Common myeloid progenitor, CD34-positive (primary cell): Measurements from ENCODE around the gene SLC66A1.
A peak's percentile ranks its signal among the peaks of the same experiment; 100 is the strongest.
"Not testable (repeated sequence)": the region's sequence is repeated elsewhere in the genome, so short reads cannot be mapped to it uniquely, and the experiment has no call there.

ENCODE experiments used
- CTCF ChIA-PET: fragments of 350-600 bp; sonication (Branson Sonifier 250); formaldehyde crosslinking; loops from one replicate; lab custom pipeline; 2021; ENCODE audit warnings: antibody characterized with exemption; lab: Charles Lee
- POLR2A ChIA-PET: fragments of 350-600 bp; sonication (Branson Sonifier 250); formaldehyde crosslinking; loops from one replicate; lab custom pipeline; 2021; ENCODE audit warnings: antibody characterized with exemption; lab: Charles Lee
- DNase-seq, 3 donors: peaks; one replicate each; pipeline versions ENCODE4 v3.0.0 to v3.0.0-alpha.2; 2013
- H3K27ac ChIP-seq, 2 experiments: 1 replicate in 1 of 2; 2 replicates in 1 of 2; pipeline ENCODE4 v1.7.0; 2013; ENCODE audit warnings: inconsistent platforms in 2 of 2, low read length in 2 of 2, mild to moderate bottlenecking in 2 of 2, low read depth in 1 of 2, moderate library complexity in 1 of 2; ENCODE audit not compliant: severe bottlenecking in 2 of 2, insufficient read depth in 1 of 2, poor library complexity in 1 of 2
- H3K27me3 ChIP-seq, 5 experiments: replicated peaks in 2 of 5; 1 replicate in 3 of 5; 2 replicates in 2 of 5; pipeline versions ENCODE4 v1.6.1 to v1.7.0; 2013; ENCODE audit warnings: low read length in 4 of 5, mild to moderate bottlenecking in 2 of 5, moderate library complexity in 2 of 5, inconsistent platforms in 1 of 5; ENCODE audit not compliant: insufficient read depth in 5 of 5, control insufficient read depth in 4 of 5
- H3K36me3 ChIP-seq, 4 experiments: 1 replicate in 2 of 4; 2 replicates in 2 of 4; pipeline versions ENCODE4 v1.6.1 to v1.7.0; 2013; ENCODE audit warnings: low read length in 3 of 4, control low read depth in 1 of 4, mild to moderate bottlenecking in 1 of 4; ENCODE audit not compliant: control insufficient read depth in 4 of 4, insufficient read depth in 4 of 4
- H3K4me1 ChIP-seq, 4 experiments: 1 replicate in 3 of 4; 2 replicates in 1 of 4; pipeline versions ENCODE4 v1.6.1 to v1.7.1; 2013; ENCODE audit warnings: low read length in 3 of 4, mild to moderate bottlenecking in 3 of 4, control low read depth in 1 of 4, inconsistent platforms in 1 of 4, moderate library complexity in 1 of 4; ENCODE audit not compliant: control insufficient read depth in 4 of 4, insufficient read depth in 4 of 4; ENCODE audit errors: control extremely low read depth in 1 of 4
- H3K4me3 ChIP-seq, 7 experiments: 1 replicate in 4 of 7; 2 replicates in 3 of 7; pipeline versions ENCODE4 v1.5.1 to v1.7.0; 2013; ENCODE audit warnings: mild to moderate bottlenecking in 7 of 7, low read length in 6 of 7, moderate library complexity in 6 of 7, inconsistent platforms in 2 of 7, low read depth in 2 of 7, control low read depth in 1 of 7; ENCODE audit not compliant: insufficient read depth in 4 of 7, control insufficient read depth in 1 of 7; ENCODE audit errors: extremely low read depth in 1 of 7
- H3K9me3 ChIP-seq, 5 experiments: 1 replicate in 4 of 5; 2 replicates in 1 of 5; pipeline versions ENCODE4 v1.6.1 to v1.7.1; 2013; ENCODE audit warnings: low read length in 4 of 5, mild to moderate bottlenecking in 2 of 5, inconsistent platforms in 1 of 5, low read depth in 1 of 5, moderate library complexity in 1 of 5; ENCODE audit not compliant: control insufficient read depth in 4 of 5, insufficient read depth in 2 of 5; ENCODE audit errors: control extremely low read depth in 1 of 5
- WGBS: methylation state at CpG from one replicate; pipeline ENCODE4 v1.1.5; 2013; ENCODE audit not compliant: insufficient coverage; 5-methylcytosine and 5-hydroxymethylcytosine counted together

SLC66A1 gene

GRCh38 chr1:19273106-19273843, 38.9 kb upstream of the SLC66A1 start:
- 90% methylated on average over 15 of the region's 22 CpGs for WGBS
- no peak for DNase-seq
- CTCF ChIA-PET, result no interaction called here
- no peaks in the 10 kb centered on the region for H3K36me3 ChIP-seq
- peaks cover 0 to 15% (median 4%) of the 10 kb centered on the region in 5 experiments for H3K9me3 ChIP-seq
- peak overlapping the region in 2 of 7 experiments; percentile 28 to 36 for H3K4me3 ChIP-seq
- peaks cover 0 to 24% (median 10%) of the 10 kb centered on the region in 5 experiments for H3K27me3 ChIP-seq
- no peak overlapping the region for H3K27ac ChIP-seq
- H3K4me1 ChIP-seq, result peaks cover 0 to 7% (median 2%) of the 10 kb centered on the region in 4 experiments
- POLR2A ChIA-PET, result no interaction called here

DNA sequence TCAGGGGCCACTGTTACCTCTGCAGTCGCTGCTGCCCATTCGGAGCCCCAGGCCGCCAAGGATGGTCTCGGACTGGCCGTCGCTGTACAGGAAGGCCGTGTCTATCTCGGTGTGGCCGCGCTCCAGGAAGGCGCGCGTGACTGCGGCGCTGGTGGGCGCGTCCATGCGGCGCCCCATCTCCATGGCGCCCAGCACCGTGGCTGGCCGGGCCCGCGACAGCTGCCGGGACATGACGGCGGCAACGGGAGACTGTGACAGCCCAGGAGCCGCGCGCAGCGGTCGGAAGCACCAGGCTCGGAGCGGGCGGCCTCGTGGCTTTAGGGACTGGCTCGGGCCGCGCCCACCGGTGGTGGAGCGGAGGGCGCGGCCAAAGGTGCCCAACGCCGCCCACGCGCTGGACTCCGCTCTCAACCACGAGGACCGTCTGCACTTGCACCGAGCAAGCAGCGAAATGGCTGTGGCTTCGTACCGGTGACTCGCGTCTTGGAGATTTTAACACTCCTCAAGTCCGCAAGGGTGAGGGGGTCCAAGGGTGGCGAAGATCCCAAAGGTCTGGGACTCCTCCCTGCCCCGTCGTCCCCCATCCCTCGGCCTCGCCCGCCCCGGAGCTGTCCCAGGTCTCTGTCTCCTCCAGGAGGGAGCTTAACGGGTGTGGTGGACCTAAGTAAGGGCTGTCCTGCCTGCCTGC, 38.1 kb upstream of the SLC66A1 start:
- DNase-seq, result peak in 2 of 3 donors; percentile 17 to 42
- 9% methylated on average over 44 of the region's 66 CpGs for WGBS
- CTCF ChIA-PET, H3K36me3 ChIP-seq, H3K4me1 ChIP-seq, POLR2A ChIA-PET, H3K27ac ChIP-seq: not testable (repeated sequence)
- peaks cover 0 to 24% (median 10%) of the 10 kb centered on the region in 5 experiments for H3K27me3 ChIP-seq
- H3K9me3 ChIP-seq, result peaks cover 0 to 15% (median 4%) of the 10 kb centered on the region in 5 experiments
- peak overlapping the region in 4 of 7 experiments; percentile 1 to 66 (median 50) for H3K4me3 ChIP-seq

DNA sequence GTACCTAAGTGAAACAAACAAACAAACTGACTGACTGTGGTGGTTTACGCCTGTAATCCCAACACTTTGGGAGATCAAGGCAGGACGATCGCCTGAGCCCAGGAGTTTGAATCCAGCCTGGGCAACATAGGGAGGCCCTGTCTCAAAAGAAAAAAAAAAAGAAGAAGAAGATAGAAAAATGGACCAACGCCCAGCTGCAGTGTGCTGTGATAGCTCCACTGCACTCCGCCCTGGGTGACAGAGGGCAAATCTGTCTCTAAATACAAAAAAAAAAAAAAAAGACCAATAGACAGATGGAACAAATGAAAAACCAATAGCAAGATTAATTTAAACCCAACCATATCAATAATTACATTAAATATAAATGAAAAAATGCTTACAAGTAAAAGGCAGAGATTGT, 37.5 kb upstream of the SLC66A1 start:
- ChIA-PET CTCF (no interaction called here), POLR2A (no interaction called here)
- WGBS, result 100% methylated on average over 3 of the region's 5 CpGs

GRCh38 chr1:19283891-19284290, 28.2 kb upstream of the SLC66A1 start:
- H3K27me3 ChIP-seq, result peaks cover 0 to 9% (median 1%) of the 10 kb centered on the region in 5 experiments
- WGBS, result 98% methylated on average over 7 of the region's 9 CpGs
- H3K4me3 ChIP-seq, result no peak overlapping the region
- POLR2A ChIA-PET, result interaction anchor here (0.5 kb wide), 1 partner anchor 76 kb away, joined by 4 read pairs; no protein-coding TSS in a partner anchor
- H3K4me1 ChIP-seq, result peaks cover 0 to 4% (median 3%) of the 10 kb centered on the region in 4 experiments
- H3K36me3 ChIP-seq, result no peaks in the 10 kb centered on the region
- no peak for DNase-seq
- no peak overlapping the region for H3K27ac ChIP-seq
- CTCF ChIA-PET, result interaction anchor here (0.7 kb wide), 1 partner anchor 15 kb away, joined by 3 read pairs; no protein-coding TSS in a partner anchor
- no peaks in the 10 kb centered on the region for H3K9me3 ChIP-seq

More for the DNA sequence above, 37.5 kb upstream of the SLC66A1 start:
- peak overlapping the region in 3 of 7 experiments; percentile 36 to 66 (median 64) for H3K4me3 ChIP-seq
- H3K9me3 ChIP-seq, result peaks cover 0 to 15% (median 4%) of the 10 kb centered on the region in 5 experiments
- no peak for DNase-seq
- H3K36me3 ChIP-seq, result no peaks in the 10 kb centered on the region
- H3K27me3 ChIP-seq, result peaks cover 0 to 24% (median 10%) of the 10 kb centered on the region in 5 experiments
- H3K27ac ChIP-seq, result no peak overlapping the region
- H3K4me1 ChIP-seq, result peaks cover 0 to 7% (median 2%) of the 10 kb centered on the region in 4 experiments

GRCh38 chr1:19284881-19285280, 27.2 kb upstream of the SLC66A1 start:
- no peak for DNase-seq
- H3K27me3 ChIP-seq, result peaks cover 0 to 18% (median 6%) of the 10 kb centered on the region in 5 experiments
- no peak overlapping the region for H3K27ac ChIP-seq
- 96% methylated on average over 5 of the region's 8 CpGs for WGBS
- no peaks in the 10 kb centered on the region for H3K9me3 ChIP-seq
- peaks cover 0 to 8% (median 6%) of the 10 kb centered on the region in 4 experiments for H3K4me1 ChIP-seq
- ChIA-PET POLR2A (no interaction called here), CTCF (no interaction called here)
- no peaks in the 10 kb centered on the region for H3K36me3 ChIP-seq
- no peak overlapping the region for H3K4me3 ChIP-seq

GRCh38 chr1:19285366-19285765, 26.8 kb upstream of the SLC66A1 start:
- POLR2A ChIA-PET, CTCF ChIA-PET: not testable (repeated sequence)
- no CpG with 5 or more reads among the region's 3 CpGs for WGBS

GRCh38 chr1:19285807-19286206, 26.3 kb upstream of the SLC66A1 start:
- H3K4me1 ChIP-seq, H3K27ac ChIP-seq, CTCF ChIA-PET, DNase-seq, H3K36me3 ChIP-seq, POLR2A ChIA-PET, H3K4me3 ChIP-seq, H3K9me3 ChIP-seq: not testable (repeated sequence)
- 88% methylated on average over 3 of the region's 3 CpGs for WGBS
- H3K27me3 ChIP-seq, result peaks cover 0 to 19% (median 7%) of the 10 kb centered on the region in 5 experiments

More at GRCh38 chr1:19285366-19285765, 26.8 kb upstream of the SLC66A1 start:
- not testable (repeated sequence) for H3K27ac ChIP-seq, H3K4me1 ChIP-seq, DNase-seq, H3K36me3 ChIP-seq, H3K9me3 ChIP-seq, H3K4me3 ChIP-seq
- H3K27me3 ChIP-seq, result peaks cover 0 to 19% (median 7%) of the 10 kb centered on the region in 5 experiments
